WERI-Rb-1 (cell line): ENCODE results near the gene NPY.

Experiments used
- DNase-seq: peaks from one replicate; pipeline ENCODE4 v3.0.0-alpha.2; 2020
- H3K27ac ChIP-seq: fragments of 250-450 bp; sonication (Bioruptor Pico); 2 replicates; pipeline ENCODE4 v1.5.1; 2020; ENCODE audit warnings: mild to moderate bottlenecking, moderate library complexity
- H3K27me3 ChIP-seq: fragments of 250-450 bp; sonication (Bioruptor Pico); 2 replicates; pipeline ENCODE4 v1.5.1; 2021; ENCODE audit warnings: mild to moderate bottlenecking, low read depth, moderate library complexity; ENCODE audit not compliant: insufficient read depth, severe bottlenecking
- H3K36me3 ChIP-seq: fragments of 250-450 bp; sonication (Bioruptor Pico); 2 replicates; pipeline ENCODE4 v1.5.1; 2020; ENCODE audit warnings: mild to moderate bottlenecking, moderate library complexity
- H3K4me3 ChIP-seq: 2 replicates; pipeline ENCODE4 v1.5.1; 2011; ENCODE audit warnings: low read depth, mild to moderate bottlenecking, control low read depth, low read length
- H3K9me3 ChIP-seq: fragments of 250-450 bp; sonication (Bioruptor Pico); 2 replicates; pipeline ENCODE4 v1.5.1; 2021; ENCODE audit warnings: mild to moderate bottlenecking, moderate library complexity; ENCODE audit not compliant: severe bottlenecking
- TF ChIP-seq, protein P1 (sequence below): IDR thresholded peaks from 2 replicates; pipeline ENCODE4 v1.5.1; 2011; ENCODE audit warnings: low read depth, mild to moderate bottlenecking, control low read depth, inconsistent platforms, low read length

Gene NPY

DNA sequence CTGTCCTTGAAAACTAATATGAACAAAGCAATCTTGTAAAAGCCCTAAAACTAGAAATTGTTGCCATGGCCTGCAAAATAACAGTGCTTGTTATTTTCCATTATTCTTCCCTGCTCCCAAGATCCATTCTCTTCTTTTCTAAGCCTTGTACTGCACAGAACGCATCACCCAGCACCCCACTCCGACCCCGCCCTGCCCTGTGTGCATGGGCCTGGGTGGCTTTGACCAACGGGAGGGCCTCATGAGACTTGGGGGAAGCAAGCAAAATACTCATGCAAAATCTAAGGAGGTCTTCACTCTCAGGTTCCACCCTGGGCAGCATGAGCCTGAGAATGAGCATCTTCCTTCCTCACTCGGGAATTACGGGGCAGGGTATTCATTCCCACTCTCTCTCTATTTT lies 32.4 kb downstream of the NPY start:
- DNase-seq: no peak
- Histone ChIP-seq H3K27ac (no peak overlapping the region), H3K27me3 (no peaks in the 10 kb centered on the region), H3K4me3 (no peak overlapping the region), H3K36me3 (no peaks in the 10 kb centered on the region), H3K9me3 (no peaks in the 10 kb centered on the region)
- TF ChIP-seq, protein P1, sequence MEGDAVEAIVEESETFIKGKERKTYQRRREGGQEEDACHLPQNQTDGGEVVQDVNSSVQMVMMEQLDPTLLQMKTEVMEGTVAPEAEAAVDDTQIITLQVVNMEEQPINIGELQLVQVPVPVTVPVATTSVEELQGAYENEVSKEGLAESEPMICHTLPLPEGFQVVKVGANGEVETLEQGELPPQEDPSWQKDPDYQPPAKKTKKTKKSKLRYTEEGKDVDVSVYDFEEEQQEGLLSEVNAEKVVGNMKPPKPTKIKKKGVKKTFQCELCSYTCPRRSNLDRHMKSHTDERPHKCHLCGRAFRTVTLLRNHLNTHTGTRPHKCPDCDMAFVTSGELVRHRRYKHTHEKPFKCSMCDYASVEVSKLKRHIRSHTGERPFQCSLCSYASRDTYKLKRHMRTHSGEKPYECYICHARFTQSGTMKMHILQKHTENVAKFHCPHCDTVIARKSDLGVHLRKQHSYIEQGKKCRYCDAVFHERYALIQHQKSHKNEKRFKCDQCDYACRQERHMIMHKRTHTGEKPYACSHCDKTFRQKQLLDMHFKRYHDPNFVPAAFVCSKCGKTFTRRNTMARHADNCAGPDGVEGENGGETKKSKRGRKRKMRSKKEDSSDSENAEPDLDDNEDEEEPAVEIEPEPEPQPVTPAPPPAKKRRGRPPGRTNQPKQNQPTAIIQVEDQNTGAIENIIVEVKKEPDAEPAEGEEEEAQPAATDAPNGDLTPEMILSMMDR: no peak

- no peaks in the 10 kb centered on the region for H3K36me3 ChIP-seq
- no peaks in the 10 kb centered on the region for H3K9me3 ChIP-seq
- peak; percentile 44 for DNase-seq
- H3K4me3 ChIP-seq: no peak overlapping the region
- TF ChIP-seq, protein P1: peak; percentile 97
- H3K27ac ChIP-seq: no peak overlapping the region
- H3K27me3 ChIP-seq: no peaks in the 10 kb centered on the region
Observed at GRCh38 chr7:24318326-24318725, 34.3 kb downstream of the NPY start.

DNA sequence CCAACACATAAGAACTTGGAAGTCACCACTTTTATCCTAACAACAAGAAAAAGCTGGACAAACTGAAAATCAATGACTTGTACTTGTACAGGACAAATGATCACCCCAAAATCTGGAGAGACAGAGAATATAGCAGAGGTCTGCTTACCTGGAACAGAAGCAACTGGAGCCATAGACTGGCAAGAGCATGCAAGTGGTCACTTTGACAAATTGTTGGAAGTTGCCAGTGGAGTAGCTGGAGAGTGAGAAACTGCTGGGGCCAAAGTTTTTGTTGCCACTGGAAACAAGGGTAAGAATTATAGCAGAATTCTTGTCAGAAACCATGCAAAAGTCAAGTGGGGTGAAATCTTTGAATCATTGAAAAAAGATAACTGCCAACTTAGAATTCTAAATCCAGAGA lies 35.2 kb downstream of the NPY start:
- Histone ChIP-seq H3K27me3 (no peaks in the 10 kb centered on the region), H3K36me3 (no peaks in the 10 kb centered on the region), H3K9me3 (no peaks in the 10 kb centered on the region), H3K27ac (no peak overlapping the region), H3K4me3 (no peak overlapping the region)
- TF ChIP-seq, protein P1: no peak
- DNase-seq: no peak

DNA sequence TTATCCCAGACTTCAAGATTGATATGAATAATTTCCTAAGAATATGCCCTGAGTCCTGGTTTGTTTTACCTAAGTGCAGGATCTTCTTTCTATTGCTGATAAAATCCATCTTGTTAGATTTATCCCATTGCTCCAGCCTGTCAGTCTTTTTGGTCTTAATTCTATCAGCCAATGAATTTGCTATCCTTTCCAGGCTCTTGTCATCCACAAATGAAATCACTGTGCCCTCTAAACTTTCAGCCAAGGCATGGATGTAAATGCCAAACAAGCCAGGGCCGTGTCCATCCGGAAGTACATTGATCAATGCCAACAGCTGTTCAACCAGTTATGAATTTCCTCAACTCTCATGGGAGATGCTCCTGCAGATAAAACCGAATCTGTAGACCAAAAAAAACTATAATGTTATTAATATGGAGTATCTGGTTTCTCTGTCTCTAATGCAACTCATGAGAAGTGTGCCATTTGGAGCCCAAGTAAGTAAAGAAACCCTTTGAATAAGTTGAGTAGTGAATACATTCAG lies 40.0 kb downstream of the NPY start:
- TF ChIP-seq, protein P1: no peak
- no peak overlapping the region for H3K4me3 ChIP-seq
- H3K27me3 ChIP-seq: no peaks in the 10 kb centered on the region
- H3K27ac ChIP-seq: no peak overlapping the region
- DNase-seq: no peak
- no peaks in the 10 kb centered on the region for H3K36me3 ChIP-seq
- H3K9me3 ChIP-seq: no peaks in the 10 kb centered on the region

DNA sequence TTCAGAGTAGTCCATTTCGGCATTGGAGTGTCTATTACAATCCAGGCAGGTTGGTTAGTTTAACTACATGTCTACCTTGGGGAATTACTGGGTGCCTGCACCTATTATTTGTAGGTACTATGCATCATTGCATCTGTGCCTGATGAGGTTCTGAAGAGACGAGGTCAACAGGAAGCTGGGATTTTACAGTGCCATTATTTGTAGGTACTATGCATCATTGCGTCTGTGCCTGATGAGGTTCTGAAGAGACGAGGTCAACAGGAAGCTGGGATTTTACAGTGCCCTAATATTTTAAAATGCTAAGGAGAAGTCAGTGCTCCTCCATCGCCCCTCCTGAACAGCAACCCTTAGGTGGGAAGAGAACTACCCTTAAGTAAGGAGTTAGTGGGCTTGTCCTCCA lies 41.7 kb downstream of the NPY start:
- no peaks in the 10 kb centered on the region for H3K36me3 ChIP-seq
- H3K27ac ChIP-seq: no peak overlapping the region
- DNase-seq: no peak
- TF ChIP-seq, protein P1: no peak
- no peaks in the 10 kb centered on the region for H3K27me3 ChIP-seq
- H3K4me3 ChIP-seq: no peak overlapping the region
- no peaks in the 10 kb centered on the region for H3K9me3 ChIP-seq

GRCh38 chr7:24328050-24328449 lies 44.1 kb downstream of the NPY start:
- H3K4me3 ChIP-seq: no peak overlapping the region
- no peak overlapping the region for H3K27ac ChIP-seq
- H3K36me3 ChIP-seq: no peaks in the 10 kb centered on the region
- DNase-seq: no peak
- H3K9me3 ChIP-seq: no peaks in the 10 kb centered on the region
- no peaks in the 10 kb centered on the region for H3K27me3 ChIP-seq
- TF ChIP-seq, protein P1: no peak
